ENCODE measurements around the gene ZNF324. TPM values are rescaled to one million over a fixed set of nuclear protein-coding genes. Genes with fewer than 3 reads are reported as not detected.

Gene ZNF324
- total and polyA plus RNA-seq, 2 of the 13 experiments (the other 11 are each of a cell fraction or from before 2014, with no cell fraction given) = 1.1 to 4.7 TPM

DNA sequence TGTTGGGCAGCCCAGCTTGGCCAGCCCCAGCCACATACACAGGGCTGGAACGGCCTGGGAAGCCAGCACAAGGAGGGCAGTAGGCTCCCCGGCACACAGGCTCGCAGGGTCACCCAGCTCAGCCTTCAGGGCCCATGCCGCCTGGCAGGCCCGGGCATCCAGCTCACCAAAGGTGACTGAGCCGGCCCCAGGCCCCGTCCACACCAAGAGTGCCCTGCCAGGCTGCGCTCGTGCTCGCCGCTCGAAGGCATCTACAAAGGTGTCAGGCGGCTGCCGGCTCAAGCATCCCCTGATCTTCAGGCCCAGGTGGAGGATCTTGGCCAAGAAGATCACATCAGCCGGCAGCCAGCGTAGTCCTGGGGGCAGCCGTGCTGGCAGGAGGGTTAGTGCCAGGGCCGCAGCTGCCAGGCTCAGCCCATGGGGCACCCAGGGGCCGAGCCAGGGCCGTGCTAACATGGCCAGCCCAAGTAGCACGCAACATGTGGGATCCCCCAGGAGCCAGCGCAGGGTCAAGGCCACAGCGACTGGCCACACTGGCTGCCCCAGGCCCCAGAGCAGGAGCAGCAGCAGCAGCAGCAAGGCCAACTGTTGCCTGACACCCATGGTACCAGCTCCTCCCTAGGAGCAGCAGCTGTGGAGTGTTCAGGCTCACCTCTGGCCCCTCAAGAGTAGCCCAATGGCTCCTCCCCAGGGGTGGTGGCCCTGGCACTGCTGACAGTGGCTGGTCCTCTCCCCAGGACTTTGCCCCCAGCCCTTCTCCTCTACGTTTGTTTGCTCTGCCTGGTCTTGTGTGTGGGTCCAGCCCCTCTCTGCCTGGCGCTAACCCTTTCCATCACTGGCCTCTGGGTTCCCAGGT, 44.7 kb downstream of the ZNF324 start, which contains the start of gene SLC27A5 (continued):
- TF ChIP-seq ZNF354B (CRISPR knock-in tag; IDR thresholded peaks at IDR 0.05) (no peak), ZNF292 (CRISPR knock-in tag; IDR thresholded peaks at IDR 0.05; ENCODE audit: borderline replicate concordance, low read depth) (peak; percentile 80), HNRNPUL1 (IDR thresholded peaks at IDR 0.05; ENCODE audit: low read depth, low read length) (no peak), ZNF749 (CRISPR knock-in tag; IDR thresholded peaks at IDR 0.05; ENCODE audit: borderline replicate concordance) (peak; percentile 47; the same call in 1 of the 2 replicates), ARNTL (CRISPR knock-in tag; IDR thresholded peaks at IDR 0.05) (peak; percentile 68), KAT8 (CRISPR knock-in tag; IDR thresholded peaks at IDR 0.05) (peak; percentile 69), SOX6 (IDR thresholded peaks at IDR 0.05) (no peak), SOX6 (CRISPR knock-in tag; IDR thresholded peaks at IDR 0.05) (peak; percentile 57; the same call in 1 of the 2 replicates), ZNF766 (CRISPR knock-in tag; IDR thresholded peaks at IDR 0.05; ENCODE audit: borderline replicate concordance) (peak; percentile 68; the same call in 1 of the 2 replicates), ZSCAN31 (CRISPR knock-in tag; IDR thresholded peaks at IDR 0.05; ENCODE audit: low read depth) (no peak; the same call in 1 of the 2 replicates), ZNF563 (CRISPR knock-in tag; IDR thresholded peaks at IDR 0.05) (peak; percentile 49; the same call in 1 of the 2 replicates), NFAT5 (CRISPR knock-in tag; IDR thresholded peaks at IDR 0.05) (no peak), PHF5A (CRISPR knock-in tag; IDR thresholded peaks at IDR 0.05; ENCODE audit: low read depth, unreplicated experiment) (no peak), RORA (CRISPR knock-in tag; IDR thresholded peaks at IDR 0.05) (no peak), GTF3A (CRISPR knock-in tag; conservative IDR thresholded peaks at IDR 0.05) (peak; percentile 85; the same call in 1 of the 2 replicates), KDM6A (CRISPR knock-in tag; IDR thresholded peaks at IDR 0.05; ENCODE audit: low read depth) (peak; percentile 75; the same call in 1 of the 2 replicates), TRIM24 (CRISPR knock-in tag; IDR thresholded peaks at IDR 0.05) (no peak)
- TF ChIP-seq, protein P1, sequence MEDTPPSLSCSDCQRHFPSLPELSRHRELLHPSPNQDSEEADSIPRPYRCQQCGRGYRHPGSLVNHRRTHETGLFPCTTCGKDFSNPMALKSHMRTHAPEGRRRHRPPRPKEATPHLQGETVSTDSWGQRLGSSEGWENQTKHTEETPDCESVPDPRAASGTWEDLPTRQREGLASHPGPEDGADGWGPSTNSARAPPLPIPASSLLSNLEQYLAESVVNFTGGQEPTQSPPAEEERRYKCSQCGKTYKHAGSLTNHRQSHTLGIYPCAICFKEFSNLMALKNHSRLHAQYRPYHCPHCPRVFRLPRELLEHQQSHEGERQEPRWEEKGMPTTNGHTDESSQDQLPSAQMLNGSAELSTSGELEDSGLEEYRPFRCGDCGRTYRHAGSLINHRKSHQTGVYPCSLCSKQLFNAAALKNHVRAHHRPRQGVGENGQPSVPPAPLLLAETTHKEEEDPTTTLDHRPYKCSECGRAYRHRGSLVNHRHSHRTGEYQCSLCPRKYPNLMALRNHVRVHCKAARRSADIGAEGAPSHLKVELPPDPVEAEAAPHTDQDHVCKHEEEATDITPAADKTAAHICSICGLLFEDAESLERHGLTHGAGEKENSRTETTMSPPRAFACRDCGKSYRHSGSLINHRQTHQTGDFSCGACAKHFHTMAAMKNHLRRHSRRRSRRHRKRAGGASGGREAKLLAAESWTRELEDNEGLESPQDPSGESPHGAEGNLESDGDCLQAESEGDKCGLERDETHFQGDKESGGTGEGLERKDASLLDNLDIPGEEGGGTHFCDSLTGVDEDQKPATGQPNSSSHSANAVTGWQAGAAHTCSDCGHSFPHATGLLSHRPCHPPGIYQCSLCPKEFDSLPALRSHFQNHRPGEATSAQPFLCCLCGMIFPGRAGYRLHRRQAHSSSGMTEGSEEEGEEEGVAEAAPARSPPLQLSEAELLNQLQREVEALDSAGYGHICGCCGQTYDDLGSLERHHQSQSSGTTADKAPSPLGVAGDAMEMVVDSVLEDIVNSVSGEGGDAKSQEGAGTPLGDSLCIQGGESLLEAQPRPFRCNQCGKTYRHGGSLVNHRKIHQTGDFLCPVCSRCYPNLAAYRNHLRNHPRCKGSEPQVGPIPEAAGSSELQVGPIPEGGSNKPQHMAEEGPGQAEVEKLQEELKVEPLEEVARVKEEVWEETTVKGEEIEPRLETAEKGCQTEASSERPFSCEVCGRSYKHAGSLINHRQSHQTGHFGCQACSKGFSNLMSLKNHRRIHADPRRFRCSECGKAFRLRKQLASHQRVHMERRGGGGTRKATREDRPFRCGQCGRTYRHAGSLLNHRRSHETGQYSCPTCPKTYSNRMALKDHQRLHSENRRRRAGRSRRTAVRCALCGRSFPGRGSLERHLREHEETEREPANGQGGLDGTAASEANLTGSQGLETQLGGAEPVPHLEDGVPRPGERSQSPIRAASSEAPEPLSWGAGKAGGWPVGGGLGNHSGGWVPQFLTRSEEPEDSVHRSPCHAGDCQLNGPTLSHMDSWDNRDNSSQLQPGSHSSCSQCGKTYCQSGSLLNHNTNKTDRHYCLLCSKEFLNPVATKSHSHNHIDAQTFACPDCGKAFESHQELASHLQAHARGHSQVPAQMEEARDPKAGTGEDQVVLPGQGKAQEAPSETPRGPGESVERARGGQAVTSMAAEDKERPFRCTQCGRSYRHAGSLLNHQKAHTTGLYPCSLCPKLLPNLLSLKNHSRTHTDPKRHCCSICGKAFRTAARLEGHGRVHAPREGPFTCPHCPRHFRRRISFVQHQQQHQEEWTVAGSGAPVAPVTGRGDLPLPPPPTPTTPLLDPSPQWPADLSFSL (CRISPR knock-in tag; IDR thresholded peaks at IDR 0.05) = no peak
